Activated T-cell treated with anti-CD3 and anti-CD28 coated beads, Interleukin-2, amount 50 U/mL, for 24 hours (primary cell): ENCODE results near the gene DUSP28.
"Not testable (repeated sequence)": the region's sequence is repeated elsewhere in the genome, so short reads cannot be mapped to it uniquely, and the experiment has no call there.

Experiments
- DNase-seq: peaks from one replicate; pipeline ENCODE4 v3.0.0-alpha.2; 2020
- H3K27ac Mint-ChIP-seq: 2 replicates; pipeline ENCODE4 v1.8.0; 2020; ENCODE audit warnings: mild to moderate bottlenecking, mixed read lengths
- H3K27me3 Mint-ChIP-seq: 2 replicates; pipeline ENCODE4 v1.8.0; 2020; ENCODE audit warnings: mixed read lengths
- H3K36me3 Mint-ChIP-seq: 2 replicates; pipeline ENCODE4 v1.8.0; 2020; ENCODE audit warnings: low read depth, mixed read lengths
- H3K4me1 Mint-ChIP-seq: 2 replicates; pipeline ENCODE4 v1.8.0; 2020; ENCODE audit warnings: low read depth, mixed read lengths
- H3K4me3 Mint-ChIP-seq: 2 replicates; pipeline ENCODE4 v1.8.0; 2020; ENCODE audit warnings: mild to moderate bottlenecking, moderate library complexity, mixed read lengths
- H3K9me3 Mint-ChIP-seq: 2 replicates; pipeline ENCODE4 v1.8.0; 2020; ENCODE audit warnings: mixed read lengths

DUSP28 gene

GRCh38 chr2:240560084-240560479 lies at the start of gene DUSP28:
Gene DUSP28 (plus strand): TSS chr2:240560357. CDS start chr2:240560685, 328 bp downstream.
- H3K4me3 Mint-ChIP-seq = peak within 1 kb of the TSS; percentile 82
- H3K27ac Mint-ChIP-seq = peak within 1 kb of the TSS; percentile 95
- H3K36me3 Mint-ChIP-seq = peaks cover 77% of the 10 kb centered on the region
- H3K9me3 Mint-ChIP-seq = no peaks in the 10 kb centered on the region
- peak; percentile 95 for DNase-seq
- H3K4me1 Mint-ChIP-seq = peaks cover 76% of the 10 kb centered on the region
- no peaks in the 10 kb centered on the region for H3K27me3 Mint-ChIP-seq

- H3K4me3 Mint-ChIP-seq = no peak overlapping the region
- peak overlapping the region; percentile 41 for H3K27ac Mint-ChIP-seq
- no peaks in the 10 kb centered on the region for H3K27me3 Mint-ChIP-seq
- H3K9me3 Mint-ChIP-seq = no peaks in the 10 kb centered on the region
- H3K36me3 Mint-ChIP-seq = peaks cover 27% of the 10 kb centered on the region
- no peak for DNase-seq
- peaks cover 17% of the 10 kb centered on the region for H3K4me1 Mint-ChIP-seq
These were observed 49.5 kb upstream of the DUSP28 start for GRCh38 chr2:240510513-240511210.

GRCh38 chr2:240511351-240512108 lies 48.6 kb upstream of the DUSP28 start:
- Mint-ChIP-seq H3K4me3 (no peak overlapping the region), H3K9me3 (no peaks in the 10 kb centered on the region), H3K36me3 (peaks cover 26% of the 10 kb centered on the region), H3K27me3 (no peaks in the 10 kb centered on the region), H3K27ac (no peak overlapping the region), H3K4me1 (peaks cover 17% of the 10 kb centered on the region)
- DNase-seq = no peak

GRCh38 chr2:240512109-240512485 lies 48.1 kb upstream of the DUSP28 start:
- H3K27ac Mint-ChIP-seq = no peak overlapping the region
- no peaks in the 10 kb centered on the region for H3K9me3 Mint-ChIP-seq
- H3K4me3 Mint-ChIP-seq = no peak overlapping the region

DNA sequence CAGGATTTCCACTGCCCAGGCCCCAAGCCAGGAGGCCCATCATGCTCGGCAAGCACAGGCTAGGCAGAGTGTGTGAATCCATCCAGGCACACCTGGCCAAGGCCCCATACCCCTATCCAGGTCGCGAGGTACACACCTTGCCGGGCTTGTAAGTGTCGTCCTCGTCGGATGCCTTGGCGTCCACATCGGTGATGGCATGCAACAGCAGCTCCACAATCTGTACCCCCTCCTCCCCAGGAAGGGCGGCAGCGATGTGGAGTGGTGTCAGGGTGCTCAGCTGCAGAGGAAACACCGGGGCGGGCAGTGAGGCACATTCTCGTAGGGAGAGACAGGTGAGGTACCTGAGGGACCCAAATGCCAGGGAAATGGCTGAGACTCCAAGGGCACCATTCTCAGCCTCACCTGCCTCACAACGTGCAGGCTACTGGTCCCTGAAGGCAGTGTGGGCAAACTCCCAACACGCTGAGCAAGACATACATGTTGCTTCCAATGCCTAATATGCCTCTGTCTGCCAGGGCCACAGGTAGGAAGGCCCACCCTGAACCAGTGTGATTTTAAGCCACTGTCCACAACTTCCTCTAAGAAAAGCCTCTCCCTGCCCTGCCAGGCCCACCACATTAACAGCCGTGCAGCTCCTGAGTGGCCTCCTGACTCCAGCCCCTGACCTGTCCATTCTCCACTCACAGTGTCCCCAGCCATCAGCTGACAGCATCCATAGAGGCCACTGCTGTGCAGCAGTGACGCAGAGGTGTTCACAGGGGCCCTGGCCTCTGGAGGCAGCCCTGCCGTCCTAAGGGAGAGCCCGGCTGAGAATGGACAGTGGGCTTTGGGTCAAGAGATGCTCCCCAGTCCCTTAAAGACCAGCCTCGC lies 47.3 kb upstream of the DUSP28 start:
- H3K9me3 Mint-ChIP-seq = no peaks in the 10 kb centered on the region
- DNase-seq = peak; percentile 15
- peaks cover 30% of the 10 kb centered on the region for H3K36me3 Mint-ChIP-seq
- H3K4me1 Mint-ChIP-seq = peaks cover 17% of the 10 kb centered on the region
- no peak overlapping the region for H3K4me3 Mint-ChIP-seq
- no peaks in the 10 kb centered on the region for H3K27me3 Mint-ChIP-seq
- H3K27ac Mint-ChIP-seq = no peak overlapping the region

More at GRCh38 chr2:240512109-240512485, 48.1 kb upstream of the DUSP28 start:
- no peak for DNase-seq
- Mint-ChIP-seq H3K36me3 (peaks cover 27% of the 10 kb centered on the region), H3K4me1 (peaks cover 17% of the 10 kb centered on the region), H3K27me3 (no peaks in the 10 kb centered on the region)

GRCh38 chr2:240513549-240514287 lies 46.4 kb upstream of the DUSP28 start:
- peak; percentile 86 for DNase-seq
- H3K36me3 Mint-ChIP-seq = peaks cover 32% of the 10 kb centered on the region
- no peak overlapping the region for H3K4me3 Mint-ChIP-seq
- H3K27ac Mint-ChIP-seq = peak overlapping the region; percentile 72
- H3K27me3 Mint-ChIP-seq = no peaks in the 10 kb centered on the region
- no peaks in the 10 kb centered on the region for H3K9me3 Mint-ChIP-seq
- peaks cover 17% of the 10 kb centered on the region for H3K4me1 Mint-ChIP-seq

DNA sequence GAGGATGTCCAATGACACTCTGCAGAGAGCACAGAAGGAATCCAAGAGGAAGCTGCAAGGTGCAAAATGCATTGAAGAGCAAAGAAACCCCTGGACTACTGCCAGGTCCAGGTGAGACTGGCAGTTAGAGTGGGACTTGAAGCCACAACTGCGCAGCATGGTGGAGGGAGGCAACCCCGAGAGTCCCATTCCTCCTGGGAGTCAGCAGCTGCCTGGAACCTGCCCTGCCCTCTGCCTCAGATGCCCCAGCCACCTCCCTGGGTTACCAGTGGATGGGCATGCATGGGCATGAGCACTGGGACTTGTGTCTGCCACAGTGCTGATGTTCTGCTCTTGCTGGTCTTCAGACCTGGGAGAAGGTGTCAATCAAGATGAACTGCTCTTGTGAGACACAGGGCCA lies 45.5 kb upstream of the DUSP28 start:
- H3K4me3 Mint-ChIP-seq = no peak overlapping the region
- H3K36me3 Mint-ChIP-seq = peaks cover 32% of the 10 kb centered on the region
- no peaks in the 10 kb centered on the region for H3K27me3 Mint-ChIP-seq
- DNase-seq = peak; percentile 27
- peak overlapping the region; percentile 72 for H3K27ac Mint-ChIP-seq
- no peaks in the 10 kb centered on the region for H3K9me3 Mint-ChIP-seq
- H3K4me1 Mint-ChIP-seq = peaks cover 17% of the 10 kb centered on the region

- Mint-ChIP-seq H3K4me3 (no peak overlapping the region), H3K27ac (no peak overlapping the region), H3K27me3 (no peaks in the 10 kb centered on the region), H3K9me3 (peaks cover 1% of the 10 kb centered on the region), H3K36me3 (peaks cover 35% of the 10 kb centered on the region), H3K4me1 (peaks cover 20% of the 10 kb centered on the region)
- no peak for DNase-seq
These were observed 42.8 kb upstream of the DUSP28 start for GRCh38 chr2:240517342-240517741.

DNA sequence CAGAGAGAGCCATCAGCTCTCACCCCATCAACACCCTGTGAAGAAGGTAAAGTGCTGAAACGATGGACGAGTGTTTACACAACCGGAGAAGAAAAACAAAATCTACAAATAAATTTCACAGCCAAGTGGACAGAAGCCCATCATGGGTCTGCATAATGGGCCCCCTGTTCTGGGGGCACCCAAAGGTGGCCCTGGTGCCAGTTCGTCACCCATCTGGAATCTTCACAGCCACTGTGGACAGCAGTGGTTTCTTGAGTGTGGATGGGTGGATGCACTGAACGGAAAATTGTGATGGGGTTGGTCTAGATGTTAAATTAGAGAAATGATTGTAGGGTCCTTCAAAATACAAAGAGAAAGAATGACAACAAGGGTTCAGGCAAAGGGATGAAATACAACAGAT lies 41.2 kb upstream of the DUSP28 start:
- H3K4me3 Mint-ChIP-seq = no peak overlapping the region
- H3K4me1 Mint-ChIP-seq = peaks cover 10% of the 10 kb centered on the region
- H3K27ac Mint-ChIP-seq = no peak overlapping the region
- H3K27me3 Mint-ChIP-seq = no peaks in the 10 kb centered on the region
- no peak for DNase-seq
- peaks cover 48% of the 10 kb centered on the region for H3K36me3 Mint-ChIP-seq
- peaks cover 4% of the 10 kb centered on the region for H3K9me3 Mint-ChIP-seq

DNA sequence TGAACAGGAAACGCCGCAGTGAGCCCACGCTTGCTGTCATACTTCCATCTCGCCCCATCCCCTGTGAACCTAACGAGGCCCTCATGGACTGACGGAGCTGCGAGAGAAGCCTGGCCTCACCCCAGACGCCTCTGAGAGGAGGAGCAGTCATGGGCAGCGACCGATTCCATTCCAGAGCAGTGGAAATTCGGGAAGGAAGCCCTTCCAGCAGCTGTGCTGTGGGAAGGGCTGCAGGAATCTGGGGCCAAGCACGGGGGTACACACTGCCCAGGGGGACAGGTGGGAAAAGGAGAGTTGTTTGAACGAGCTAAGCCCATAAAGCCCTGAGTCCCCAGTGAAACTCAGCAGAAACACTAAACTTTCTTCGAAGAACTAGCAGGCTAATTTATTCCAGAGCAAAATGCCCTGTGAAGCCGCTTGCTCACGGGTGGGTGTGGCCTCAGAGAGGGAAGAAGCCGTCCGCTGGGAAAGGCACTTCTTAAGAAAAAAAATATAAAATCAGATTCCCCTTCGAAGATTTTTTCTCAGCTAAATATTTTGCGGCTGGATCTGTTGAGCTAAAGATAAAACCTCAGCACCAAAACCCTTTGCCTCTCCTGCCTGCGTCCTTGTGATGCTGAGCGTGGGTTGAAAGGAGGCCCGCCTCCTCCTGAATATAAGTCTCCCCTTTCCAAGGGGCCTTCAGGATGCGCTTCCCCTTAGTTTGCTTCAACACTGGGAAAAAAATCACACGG lies 40.6 kb upstream of the DUSP28 start:
- Mint-ChIP-seq H3K27me3 (no peaks in the 10 kb centered on the region), H3K36me3 (peaks cover 54% of the 10 kb centered on the region), H3K9me3 (peaks cover 9% of the 10 kb centered on the region), H3K4me3 (no peak overlapping the region), H3K27ac (no peak overlapping the region), H3K4me1 (peaks cover 5% of the 10 kb centered on the region)
- DNase-seq = peak; percentile 17

DNA sequence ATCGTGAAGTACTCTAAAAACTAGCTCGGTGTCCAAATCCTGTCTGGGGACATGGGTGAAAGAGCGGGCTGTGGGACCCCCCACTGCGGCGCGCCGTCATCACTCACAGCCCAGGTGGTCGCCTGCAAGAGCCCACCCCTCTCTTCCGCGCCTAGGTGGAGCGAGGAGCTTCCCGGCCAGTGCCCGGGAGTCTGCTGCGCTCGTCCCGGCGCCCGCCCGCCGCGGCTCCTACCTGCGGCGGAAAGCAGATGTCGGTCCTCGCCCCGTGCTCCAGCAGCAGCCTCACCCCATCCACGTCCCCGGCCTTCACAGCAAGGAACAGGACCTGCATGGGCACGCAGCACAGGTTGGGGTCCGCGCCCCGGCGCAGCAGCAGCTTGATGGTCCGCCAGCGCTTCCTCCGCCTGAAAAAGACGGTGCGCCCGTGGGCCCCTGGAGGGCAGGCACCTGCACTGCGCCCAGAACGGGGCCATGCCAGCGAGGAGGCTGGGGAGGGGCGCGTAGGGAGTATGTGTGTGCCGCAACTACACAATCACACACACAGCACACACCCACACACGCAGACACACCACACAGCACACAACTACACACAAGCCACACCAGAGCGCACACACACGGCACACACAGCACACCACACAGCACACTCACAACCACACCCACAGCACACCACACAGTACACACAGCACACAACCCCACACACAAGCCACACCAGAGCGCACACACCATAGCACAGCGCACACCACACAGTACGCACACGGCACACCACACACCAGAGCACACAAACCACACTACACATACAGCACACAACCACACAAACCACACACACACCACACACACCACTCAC lies 39.8 kb upstream of the DUSP28 start:
- no peak overlapping the region for H3K27ac Mint-ChIP-seq
- DNase-seq = peak; percentile 30
- H3K27me3 Mint-ChIP-seq = no peaks in the 10 kb centered on the region
- peaks cover 62% of the 10 kb centered on the region for H3K36me3 Mint-ChIP-seq
- no peak overlapping the region for H3K4me3 Mint-ChIP-seq
- peaks cover 15% of the 10 kb centered on the region for H3K9me3 Mint-ChIP-seq
- H3K4me1 Mint-ChIP-seq = peaks cover 3% of the 10 kb centered on the region

GRCh38 chr2:240520974-240521350 lies 39.2 kb upstream of the DUSP28 start:
- peaks cover 18% of the 10 kb centered on the region for H3K9me3 Mint-ChIP-seq
- peaks cover 68% of the 10 kb centered on the region for H3K36me3 Mint-ChIP-seq
- peak; percentile 14 for DNase-seq
- no peak overlapping the region for H3K27ac Mint-ChIP-seq
- peaks cover 3% of the 10 kb centered on the region for H3K4me1 Mint-ChIP-seq
- H3K27me3 Mint-ChIP-seq = no peaks in the 10 kb centered on the region
- H3K4me3 Mint-ChIP-seq = no peak overlapping the region

- H3K4me3 Mint-ChIP-seq, H3K27ac Mint-ChIP-seq, H3K4me1 Mint-ChIP-seq, H3K27me3 Mint-ChIP-seq: not testable (repeated sequence)
- Mint-ChIP-seq H3K9me3 (peaks cover 18% of the 10 kb centered on the region), H3K36me3 (peaks cover 76% of the 10 kb centered on the region)
- DNase-seq = peak; percentile 15
These were observed 38.3 kb upstream of the DUSP28 start for GRCh38 chr2:240521885-240522284.
